Measurements from ENCODE around the gene CALR3.
"Not testable (repeated sequence)": the region's sequence is repeated elsewhere in the genome, so short reads cannot be mapped to it uniquely, and the experiment has no call there.

Gene CALR3

DNA sequence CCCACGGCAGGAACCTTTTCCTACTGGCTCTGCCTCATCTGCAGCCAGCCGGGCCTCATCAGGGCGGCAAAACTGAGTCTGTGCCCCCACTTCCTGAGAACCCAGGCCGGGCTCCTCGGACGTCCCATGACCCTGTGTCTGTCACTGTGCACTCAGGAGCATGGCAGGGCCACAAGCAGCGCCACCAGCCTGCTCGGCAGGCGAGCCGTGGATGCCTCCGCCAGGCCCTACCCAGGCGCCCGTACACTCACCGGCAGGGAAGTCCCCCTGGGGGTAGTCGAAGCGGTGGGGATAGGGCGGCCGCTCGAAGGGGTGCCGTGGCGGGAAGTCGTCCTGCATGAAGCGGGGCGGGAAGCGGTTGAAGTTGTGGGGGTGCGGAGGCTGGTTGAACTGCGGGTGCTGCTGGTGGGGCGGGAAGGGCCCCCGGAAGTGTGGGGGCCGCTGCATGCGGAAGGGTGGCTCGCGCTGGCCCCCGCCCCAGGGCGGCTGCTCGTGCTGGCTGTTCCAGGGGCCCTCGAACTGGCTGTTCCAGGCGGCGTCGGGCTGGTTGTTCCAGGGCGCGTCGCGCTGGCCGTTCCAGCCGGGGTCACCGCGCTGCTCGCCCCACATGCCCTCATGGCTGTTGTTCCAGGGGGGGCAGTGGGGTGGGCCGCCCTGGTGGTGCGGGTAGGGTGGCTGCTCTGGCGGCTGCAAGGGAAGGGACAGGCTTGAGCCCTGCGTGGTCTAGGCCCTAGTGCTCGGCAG, 29.2 kb upstream of the CALR3 start:
- DNase-seq, result no peak

DNA sequence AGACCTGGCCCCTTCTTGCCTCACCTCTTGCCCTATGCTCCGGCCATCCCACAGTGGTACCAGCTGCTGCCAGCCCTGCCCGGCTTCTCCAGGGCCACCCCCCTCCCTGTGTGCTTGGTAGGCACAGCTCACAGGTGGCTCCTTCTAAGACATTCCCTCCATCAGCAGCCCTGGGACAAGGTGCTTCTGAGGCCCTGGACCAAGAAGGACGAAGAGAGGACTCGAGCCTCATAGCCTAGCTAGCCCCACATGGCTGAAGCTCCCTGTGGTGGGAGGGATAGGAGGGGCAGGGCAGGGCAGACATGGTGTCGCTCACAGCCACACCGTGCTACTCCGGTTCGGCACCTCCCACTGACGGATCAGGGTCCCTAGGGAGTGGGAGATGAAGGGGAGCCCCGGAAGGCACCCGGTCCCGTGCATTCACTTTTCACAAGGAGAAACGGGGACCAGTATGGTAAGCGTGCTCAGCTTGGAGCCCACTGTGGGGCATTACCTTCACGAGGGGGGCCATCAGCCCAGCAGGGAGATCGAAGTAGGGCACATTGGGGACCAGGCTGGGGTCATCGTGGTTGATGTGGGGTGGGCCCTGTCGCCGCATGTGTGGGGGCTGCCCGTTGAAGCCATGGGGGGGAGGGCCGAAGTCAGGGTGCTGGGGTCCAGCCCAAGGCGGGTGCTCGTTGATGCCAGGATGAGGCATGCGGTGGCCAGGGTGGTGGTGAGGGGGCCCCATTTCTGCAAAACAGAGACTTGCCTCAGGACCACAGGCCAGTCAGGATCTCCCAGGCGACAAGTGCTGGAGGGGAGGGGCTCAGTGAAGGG, 26.8 kb upstream of the CALR3 start:
- DNase-seq, result no peak

DNA sequence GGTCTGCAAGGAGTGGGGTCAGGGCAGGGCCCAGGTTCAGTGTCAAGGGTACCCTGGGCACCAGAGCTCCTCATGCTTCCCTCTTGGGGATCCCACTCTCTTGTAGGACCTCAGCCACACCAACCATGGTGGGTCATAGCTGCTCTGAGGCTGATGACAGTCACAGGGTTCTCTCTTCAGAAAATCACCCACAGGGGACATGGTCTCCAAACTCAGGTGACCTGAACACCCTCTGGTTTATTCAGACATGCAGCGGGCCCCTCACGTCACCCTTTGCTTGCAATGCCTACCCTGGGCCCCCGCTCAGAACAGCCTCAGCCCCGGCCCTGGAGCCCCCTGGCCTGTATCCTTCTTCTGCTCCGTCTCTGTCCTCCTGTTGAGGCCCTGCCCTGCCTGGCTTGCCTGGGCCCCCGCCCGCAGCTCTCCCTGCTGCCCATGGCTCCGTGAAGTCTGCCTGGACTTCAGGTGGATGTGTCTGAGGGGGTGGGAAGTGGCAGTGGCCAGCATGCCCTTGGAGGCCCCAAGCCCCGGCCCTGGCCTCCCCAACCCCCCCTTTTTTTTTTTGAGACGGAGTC, 25.8 kb upstream of the CALR3 start:
- DNase-seq, result no peak

DNA sequence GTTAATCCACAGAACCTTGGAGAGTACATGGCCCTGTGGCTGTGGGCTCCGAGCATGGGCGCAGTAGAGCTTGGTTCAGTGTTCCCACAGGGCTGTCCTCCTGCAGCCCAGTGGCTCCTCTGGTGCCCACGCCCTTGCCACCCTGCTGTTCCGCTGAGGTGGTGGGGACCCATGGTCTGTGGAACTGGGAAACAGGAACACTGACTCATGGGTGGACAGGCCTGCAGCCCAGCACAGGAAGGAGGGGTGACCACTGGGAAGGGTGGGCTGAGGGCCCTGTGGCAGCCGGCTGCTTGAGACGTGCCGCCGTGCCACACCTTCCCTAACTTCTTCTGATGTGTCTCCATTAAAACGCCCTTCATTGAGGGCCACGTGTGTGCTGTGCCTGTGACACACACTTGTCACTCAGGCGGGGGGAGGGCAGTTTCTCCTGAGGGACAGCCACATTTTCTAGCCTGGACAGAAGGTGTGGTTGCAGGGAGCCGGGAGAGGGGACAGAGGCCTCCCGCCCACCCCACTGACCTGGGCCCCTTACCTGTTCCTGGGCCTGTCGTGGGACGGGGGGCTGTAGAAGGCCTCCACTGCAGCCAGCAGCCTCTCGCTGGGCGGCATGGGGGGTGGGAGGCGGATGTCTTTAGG, 25.1 kb upstream of the CALR3 start:
- no peak for DNase-seq

DNA sequence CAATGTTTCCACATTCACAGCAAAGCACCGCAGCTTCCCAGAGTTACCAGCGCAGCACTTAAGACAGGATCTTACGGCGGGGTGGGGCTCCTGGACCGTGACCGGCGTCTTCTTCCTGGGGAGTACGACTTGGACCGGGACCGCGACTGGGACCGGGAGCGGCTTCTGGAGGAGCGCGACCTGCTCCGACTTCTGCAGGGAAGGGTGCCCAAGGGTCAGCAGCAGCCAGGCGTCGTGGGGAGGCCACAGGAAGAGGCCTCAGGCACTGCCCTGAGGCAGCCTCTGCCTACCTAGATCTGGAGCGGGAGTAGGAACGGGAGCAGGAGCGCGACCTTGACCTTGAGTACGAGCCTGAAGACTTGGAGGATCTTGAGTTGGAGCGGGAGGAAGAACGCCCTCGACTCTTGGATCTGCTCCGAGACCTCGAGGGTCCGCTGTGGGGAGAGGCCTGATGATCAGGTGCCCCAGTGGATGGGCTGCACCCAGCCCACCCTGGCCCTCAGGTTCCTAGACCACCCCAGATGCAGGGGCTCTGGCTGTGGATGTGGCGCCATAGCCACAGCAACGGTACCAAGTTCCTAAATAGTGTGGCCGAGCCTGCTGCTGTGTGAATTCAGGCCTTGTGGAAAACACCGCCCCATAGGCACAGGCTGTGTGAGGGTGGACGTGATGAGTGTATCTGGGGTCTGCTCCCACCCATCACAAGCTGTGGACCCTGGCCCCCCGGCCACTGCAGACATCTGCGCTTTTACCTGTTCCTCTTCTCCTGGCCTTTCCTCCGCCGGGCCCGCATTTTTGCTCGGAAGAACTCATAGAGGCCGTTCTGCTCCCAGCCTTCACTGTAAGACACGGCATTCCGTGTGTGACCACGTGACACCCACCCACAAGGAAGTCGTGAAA, 24.4 kb upstream of the CALR3 start:
- DNase-seq, result no peak

DNA sequence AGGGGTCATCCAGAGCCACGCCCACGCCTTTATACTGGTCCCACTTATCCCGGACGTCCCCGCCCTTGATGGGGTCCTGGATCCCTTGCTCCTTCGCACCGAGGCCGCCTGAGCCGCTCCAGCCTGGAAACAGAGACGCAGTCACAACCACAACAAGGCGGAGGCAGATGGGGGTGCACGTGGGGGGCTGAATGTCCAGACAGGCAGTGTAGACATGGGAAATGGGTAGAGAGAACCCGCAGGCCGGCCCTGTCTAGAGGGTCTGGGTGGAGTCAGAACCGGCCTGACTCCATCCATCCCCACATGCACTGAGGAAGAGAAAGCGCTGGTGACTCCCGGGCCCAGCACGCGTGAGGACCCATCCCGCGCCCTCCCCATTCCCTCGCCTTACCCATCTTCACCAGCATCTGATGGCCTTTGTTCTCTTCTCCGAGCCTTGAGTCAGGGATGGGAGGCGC, 23.3 kb upstream of the CALR3 start:
- no peak for DNase-seq

DNA sequence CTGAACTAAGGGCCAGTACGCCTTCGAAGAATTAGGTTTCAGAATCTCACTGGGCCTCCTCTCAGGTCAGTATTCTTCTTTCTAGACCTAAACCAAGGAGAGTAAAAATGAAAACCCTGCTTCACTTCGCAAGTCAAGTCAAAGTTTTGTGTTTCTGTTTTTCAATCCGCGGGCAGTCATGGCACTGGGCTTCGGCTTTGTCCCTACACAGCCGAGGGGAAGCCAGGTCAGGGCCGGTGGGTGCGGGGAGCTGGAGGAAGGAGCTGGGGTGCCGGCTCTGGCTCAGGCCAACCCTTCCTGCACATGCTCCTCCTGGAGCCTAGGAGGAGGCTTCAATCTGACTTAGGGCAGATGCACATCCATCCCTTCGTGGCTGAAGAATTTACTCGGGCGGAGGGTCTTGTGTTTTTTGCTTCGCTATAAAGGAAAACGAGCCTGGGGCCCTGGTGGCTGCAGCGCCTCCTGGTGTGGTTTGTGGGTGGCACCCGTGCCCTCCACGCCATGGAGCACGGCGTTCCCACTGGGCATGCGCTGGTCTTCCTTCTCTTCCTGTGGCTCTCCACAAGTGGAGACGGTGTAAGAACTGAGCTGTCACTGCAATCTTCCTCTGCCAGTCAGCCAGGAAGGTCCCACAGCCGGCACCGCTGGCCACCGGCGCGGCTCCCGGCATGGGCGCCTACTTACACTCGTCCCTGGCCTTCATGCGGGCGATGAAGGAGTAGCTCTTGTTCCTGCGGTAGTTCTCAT, 22.7 kb upstream of the CALR3 start:
- no peak for DNase-seq

DNA sequence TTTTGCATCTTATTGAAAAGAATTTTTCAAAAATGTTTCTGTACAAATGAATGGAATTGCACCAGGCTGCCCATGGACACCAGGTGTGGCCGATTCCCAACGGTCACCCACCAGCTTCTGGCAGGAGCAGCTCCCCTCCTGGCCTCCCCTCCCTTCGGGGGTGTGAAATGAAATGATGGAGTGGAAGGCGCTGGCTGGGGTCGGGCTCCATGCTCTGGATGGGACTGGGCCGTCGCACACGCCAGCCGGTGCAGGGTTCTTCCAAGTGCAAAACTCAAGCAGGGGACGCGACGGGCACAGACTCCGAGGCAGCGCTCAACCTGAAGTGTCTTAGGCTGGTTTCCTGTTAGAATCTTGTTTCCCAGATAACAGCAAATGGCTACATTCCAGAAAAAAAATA, 22.1 kb upstream of the CALR3 start:
- no peak for DNase-seq

DNA sequence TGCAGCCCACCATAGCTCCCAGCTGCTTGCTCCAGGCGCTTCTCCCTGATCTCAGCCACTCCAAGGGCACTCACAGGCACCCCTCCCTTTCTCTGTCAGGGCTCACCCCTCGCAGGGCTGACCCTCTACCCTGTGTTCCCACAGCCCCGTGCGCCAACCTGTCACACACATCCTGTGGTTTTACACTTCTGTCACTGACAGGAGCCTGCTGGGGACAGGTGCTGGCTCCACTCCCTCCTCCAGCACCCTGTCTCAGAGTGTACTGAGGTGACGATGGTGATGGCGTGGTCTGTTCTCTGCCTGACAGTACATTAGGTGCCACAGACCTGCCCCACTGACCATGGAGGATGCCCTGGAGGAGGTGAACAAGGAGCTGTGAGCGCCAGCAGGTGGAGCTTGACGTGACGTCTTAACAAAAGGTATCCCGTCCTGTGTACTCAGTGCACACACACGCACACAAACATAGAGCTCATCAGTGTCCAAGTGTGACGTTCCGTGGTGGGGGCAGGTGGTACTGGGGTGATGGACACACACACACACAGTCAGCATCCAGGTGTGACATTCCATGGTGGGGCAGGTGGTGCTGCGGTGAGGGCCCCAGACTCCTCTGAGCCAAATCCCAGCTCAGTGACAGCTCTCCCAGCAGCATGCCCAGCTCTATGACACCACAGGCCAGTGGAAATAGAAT, 21.1 kb upstream of the CALR3 start:
- no peak for DNase-seq

DNA sequence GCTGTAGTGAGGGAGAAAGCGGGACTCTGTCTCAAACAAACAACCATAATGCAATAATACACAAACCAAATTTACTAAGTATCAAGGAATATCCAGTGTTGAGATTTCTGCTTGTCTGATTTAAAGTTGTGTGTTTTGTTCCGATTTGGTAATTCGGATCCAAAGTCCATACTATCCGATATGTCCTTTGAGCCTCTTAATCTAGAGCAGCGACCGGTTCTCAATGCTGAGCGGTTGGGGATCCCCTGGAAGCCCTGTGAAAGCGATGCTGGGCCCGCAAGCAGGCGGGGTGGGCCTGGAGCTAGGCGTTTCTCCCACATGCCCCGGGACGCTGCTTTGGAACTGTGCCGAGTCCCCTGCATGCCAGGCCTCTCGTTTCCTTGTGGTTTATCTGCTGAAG, 20.4 kb upstream of the CALR3 start:
- no peak for DNase-seq

DNA sequence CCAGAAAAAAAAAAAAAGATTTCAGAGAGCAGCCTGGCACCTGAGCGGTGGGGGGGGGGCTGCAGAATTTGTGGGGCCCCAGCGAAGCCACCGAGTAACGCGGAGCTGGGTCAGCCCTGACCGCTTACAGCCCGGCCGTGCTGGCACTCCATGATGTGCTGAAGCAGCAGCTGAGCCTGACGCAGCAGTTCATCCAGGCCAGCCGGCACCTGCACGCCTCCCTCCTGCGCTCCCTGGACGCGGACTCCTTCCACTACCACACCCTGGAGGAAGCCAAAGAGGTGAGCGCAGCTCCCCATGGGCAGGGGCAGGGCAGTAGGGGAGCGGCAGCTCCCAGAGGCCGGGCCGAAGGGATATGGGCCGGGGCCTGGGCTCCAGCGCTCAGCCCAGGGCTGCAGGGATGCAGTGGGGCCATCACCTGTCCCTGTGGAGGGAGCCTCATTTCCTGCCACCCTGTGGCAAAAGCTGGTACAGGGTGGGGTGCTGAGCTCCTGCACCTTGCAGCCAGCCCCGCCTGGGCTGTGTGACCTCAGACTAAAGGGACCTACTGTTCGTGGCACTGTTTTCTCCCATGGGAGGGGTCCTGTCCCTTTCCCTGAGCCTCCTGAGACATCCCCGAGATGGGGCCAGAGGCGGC, 18.5 kb upstream of the CALR3 start:
- no peak for DNase-seq

DNA sequence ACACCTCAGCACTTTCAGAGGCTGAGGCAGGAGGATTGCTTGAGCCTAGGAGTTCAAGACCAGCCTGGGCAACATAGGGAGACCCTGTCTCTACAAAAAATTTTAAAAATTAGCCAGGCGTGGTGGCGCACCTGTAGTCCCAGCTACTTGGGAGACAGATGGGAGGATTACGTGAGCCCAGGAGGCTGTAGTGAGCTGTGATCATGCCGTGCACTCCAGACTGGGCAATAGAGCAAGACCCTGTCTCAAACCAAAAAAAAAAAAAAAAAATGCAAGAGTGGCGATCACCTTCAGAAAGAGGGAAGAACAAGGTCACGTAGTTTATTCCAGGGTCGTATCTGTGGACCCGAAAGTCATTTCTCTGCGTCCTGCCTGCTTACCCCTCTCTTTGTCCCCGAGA, 16.6 kb upstream of the CALR3 start:
- not testable (repeated sequence) for DNase-seq

DNA sequence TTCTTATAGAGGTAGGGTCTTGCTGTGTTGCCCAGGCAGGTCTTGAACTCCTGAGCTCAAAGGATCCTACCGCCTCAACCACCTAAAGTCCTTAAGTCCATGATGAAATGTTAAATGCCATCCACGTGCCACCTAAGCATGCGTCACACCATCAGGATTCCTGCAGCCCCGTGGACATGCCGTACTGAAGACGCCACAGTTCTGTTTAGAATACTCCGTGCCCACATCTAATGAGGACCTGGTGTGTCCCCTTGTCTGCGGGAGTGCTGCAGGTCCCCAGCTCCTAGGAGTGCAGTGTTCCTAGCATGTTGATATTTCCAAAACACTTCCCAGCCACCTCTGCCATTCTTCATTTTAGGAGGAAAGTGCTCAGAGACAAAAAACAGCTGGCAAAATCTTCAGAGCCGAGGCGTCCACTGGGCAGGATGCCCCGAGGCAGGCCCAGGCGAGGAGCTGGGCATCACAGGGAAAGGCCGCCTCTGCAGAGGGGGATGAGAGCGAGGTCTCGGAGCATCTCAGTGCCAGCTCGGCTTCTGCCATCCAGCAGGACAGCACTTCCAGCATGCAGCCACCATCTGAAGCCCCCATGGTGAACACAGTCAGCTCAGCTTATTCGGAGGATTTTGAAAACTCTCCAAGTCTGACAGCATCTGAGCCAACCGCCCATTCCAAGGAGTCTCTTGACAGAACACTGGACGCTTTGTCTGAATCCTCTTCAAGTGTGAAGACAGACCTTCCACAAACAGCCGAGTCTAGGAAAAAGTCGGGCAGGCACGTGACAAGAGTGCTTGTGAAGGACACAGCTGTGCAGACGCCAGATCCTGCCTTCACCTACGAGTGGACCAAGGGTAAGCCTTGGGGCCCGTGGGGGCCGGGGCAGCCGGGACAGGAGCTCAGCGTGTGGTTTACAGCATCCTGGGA, 13.4 kb upstream of the CALR3 start:
- DNase-seq, result no peak

DNA sequence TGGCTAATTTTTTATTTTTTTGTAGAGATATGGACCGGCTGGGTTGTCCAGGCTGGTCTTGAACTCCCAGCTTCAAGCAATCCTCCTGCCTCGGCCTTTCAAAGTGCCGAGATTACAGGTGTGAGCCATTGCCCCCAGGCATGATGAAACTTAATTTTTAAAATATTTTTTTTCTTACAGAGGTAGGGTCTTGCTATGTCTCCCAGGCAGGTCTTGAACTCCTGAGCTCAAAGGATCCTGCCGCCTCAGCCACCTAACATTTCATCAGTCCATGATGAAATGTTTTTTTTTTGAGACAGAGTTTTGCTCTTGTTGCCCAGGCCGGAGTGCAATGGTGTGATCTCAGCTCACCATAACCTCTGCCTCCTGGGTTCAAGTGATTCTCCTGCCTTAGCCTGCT, 12.6 kb upstream of the CALR3 start:
- DNase-seq, result no peak

DNA sequence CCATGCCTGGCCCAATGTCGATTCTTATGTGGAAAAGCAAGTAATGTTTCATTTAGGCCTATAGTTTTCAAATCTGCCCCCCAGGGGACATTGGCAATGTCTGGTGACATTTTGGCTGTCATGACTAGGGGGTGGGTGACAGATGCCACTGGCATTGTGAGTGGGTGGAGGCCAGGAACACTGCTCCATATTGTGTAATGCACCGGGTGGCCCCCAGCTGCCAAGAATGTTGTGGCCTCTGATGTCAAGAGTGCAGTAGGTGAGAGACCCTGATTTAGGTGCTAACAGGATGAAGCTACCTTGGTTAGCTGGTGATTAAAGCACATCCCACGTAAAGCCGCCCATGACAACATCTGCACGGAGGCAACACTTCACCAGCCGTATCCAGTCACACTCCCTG, 11.0 kb upstream of the CALR3 start:
- no peak for DNase-seq

DNA sequence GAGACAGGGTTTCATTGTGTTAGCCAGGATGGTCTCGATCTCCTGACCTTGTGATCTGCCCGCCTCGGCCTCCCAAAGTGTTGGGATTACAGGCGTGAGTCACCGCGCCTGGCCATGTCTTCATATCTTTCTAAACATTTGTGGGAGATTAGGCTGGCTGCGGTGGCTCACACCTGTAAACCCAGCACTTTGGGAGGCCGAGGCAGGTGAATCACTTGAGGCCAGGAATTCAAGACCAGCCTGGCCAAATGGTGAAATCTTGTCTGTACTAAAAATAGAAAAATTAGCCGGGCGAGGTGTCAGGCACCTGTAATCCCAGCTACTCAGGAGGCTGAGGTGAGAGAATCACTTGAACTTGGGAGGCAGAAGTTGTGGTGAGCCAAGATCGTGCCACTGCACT, 10.2 kb upstream of the CALR3 start:
- DNase-seq, result not testable (repeated sequence)

DNA sequence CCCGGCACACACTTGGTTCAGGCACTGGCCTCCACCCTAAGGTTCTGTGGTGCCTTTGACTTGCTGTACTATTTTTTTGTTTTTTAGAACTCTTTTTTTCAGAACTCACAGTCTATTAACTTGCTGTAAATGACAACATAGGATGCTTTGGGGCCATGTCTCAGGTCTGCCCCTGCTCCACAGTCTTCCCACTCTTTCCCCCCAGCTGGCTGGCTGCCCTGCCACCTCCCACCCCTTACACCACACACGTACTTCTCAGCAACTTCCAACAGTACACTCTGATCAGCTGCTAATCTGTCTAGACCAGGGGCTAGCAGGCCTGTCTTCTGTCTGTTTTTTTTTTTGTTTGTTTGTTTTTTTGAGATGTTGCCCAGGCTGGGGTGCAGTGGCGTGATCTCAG, 8.3 kb upstream of the CALR3 start:
- DNase-seq, result no peak

DNA sequence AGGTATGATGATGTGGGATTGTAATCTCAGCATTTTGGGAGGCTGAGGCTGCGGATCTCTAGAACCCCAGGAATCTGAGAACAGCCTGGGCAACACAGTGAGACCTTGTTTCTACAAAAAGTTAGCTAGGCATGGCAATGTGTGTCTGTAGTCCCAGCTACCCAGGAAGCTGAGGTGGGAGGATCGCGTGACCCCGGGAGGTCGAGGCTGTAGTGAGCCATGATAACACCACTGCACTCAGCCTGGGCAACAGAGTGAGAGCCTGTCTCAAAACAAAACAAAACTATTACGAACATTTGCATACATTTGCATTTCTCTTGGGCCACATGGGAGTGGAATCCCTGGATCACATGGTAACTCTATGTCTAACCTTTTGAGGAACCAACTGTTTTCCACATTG, 1.9 kb upstream of the CALR3 start:
- DNase-seq, result no peak

DNA sequence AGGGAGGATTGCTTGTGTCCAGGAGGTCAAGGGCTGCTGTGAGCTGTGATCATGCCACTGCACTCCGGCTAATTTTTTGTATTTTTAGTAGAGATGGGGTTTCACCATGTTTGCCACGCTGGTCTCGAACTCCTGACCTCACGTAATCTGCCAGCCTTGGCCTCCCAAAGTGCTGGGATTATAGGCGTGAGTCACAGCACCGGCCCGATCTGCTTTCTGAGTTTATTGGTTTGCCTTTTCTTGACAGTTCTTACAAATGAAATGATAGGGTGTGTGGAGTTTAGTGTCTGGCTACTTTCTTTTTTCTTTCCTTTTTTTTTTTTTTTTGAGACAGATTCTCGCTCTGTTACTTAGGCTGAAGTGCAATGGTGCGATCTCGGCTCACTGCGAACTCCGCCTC, 1.1 kb upstream of the CALR3 start:
- no peak for DNase-seq

DNA sequence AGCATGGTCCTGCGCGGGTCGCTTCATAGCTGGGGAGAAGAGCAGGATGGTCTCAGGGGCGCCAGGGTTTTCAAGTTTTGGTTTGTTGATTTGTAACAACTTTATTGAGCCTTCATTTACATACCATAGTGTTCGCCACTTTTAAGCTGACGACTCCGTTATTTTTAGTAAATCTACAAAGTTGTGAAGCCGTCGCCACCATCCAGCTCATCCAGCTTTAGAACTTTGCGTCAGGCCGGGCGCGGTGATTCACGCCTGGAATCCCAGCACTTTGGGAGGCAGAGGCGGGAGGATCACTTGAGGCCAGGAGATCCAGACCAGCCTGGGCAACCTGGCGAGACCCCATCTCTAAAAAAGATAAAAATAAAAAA, 631 bp upstream of the CALR3 start:
- no peak for DNase-seq

Measured in NCI-H1105 (cell line).